GM18505 (cell line): ENCODE data around the gene ANAPC7.
"Not testable (repeated sequence)": the region's sequence is repeated elsewhere in the genome, so short reads cannot be mapped to it uniquely, and the experiment has no call there.

Experiments
- ATAC-seq: cut with Tn5 transposase; IDR thresholded peaks from one replicate; pipeline ENCODE4 v1.9.1; 2021; ENCODE audit not compliant: unreplicated experiment
- POLR2A ChIP-seq: IDR thresholded peaks from 4 replicates; pipeline ENCODE4 v1.6.1; 2011; ENCODE audit warnings: borderline replicate concordance; ENCODE audit not compliant: insufficient read depth, insufficient read length; ENCODE audit errors: extremely low read depth

Gene ANAPC7

DNA sequence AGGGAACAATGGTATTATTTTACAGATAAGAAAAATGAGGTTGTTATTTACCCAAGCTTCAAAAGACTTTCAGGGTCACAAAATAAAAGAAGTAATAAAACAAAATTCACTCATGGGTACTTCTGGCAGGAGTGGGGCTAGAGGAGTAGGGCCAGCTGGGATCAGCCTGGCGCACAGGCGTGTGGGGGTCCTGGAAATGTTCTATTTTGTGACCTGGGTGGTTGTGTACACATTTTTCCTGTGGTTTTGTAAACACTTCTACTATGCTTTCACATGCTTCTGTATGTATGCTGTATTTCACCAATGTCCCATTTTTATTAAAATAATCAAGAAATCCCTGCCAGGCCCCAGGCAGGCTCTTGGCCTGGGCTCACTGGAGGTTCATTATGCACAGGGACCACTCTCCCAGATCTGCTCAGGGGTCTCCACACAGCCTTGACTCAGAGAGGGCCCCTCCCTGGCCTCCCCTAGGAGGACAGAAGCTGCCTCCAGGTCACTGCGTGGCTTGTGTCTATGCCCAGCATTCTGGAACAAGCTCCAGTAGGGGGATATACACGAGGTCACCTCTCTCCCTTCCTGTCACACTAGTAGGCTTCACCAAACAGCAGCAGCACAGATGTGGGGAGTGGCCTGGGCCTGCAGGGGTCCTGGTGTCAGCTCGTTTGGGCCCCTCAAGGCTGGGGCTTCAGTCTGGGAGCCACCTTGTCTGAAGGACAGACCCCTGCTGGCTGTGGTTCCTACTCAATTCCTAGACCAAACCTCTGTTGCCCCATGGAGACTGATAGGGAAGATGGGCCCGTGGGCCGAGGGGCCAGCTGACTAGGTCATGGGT lies 37.8 kb downstream of the ANAPC7 start:
- TF ChIP-seq POLR2A, result no peak

DNA sequence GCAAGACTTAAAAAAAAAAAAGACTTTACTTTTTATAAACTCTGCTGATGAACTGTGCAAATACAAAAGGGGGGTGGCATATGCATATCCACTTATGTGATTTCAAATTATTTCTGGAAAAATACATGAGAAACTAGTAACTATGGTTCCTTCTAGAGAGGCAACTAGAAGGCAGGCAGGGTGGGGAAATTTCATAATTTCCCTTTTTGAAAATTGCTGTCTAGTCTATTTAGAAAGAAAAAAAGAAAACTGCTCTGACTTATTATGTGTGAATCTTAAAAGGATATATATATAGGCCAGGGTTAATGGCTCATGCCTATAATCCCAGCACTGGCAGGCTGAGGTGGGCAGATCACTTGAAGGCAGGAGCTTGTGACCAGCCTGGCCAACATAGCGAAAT lies 42.3 kb downstream of the ANAPC7 start:
- ATAC-seq, result no peak
- TF ChIP-seq POLR2A, result no peak

More for the DNA sequence above, 37.8 kb downstream of the ANAPC7 start:
- no peak for ATAC-seq

DNA sequence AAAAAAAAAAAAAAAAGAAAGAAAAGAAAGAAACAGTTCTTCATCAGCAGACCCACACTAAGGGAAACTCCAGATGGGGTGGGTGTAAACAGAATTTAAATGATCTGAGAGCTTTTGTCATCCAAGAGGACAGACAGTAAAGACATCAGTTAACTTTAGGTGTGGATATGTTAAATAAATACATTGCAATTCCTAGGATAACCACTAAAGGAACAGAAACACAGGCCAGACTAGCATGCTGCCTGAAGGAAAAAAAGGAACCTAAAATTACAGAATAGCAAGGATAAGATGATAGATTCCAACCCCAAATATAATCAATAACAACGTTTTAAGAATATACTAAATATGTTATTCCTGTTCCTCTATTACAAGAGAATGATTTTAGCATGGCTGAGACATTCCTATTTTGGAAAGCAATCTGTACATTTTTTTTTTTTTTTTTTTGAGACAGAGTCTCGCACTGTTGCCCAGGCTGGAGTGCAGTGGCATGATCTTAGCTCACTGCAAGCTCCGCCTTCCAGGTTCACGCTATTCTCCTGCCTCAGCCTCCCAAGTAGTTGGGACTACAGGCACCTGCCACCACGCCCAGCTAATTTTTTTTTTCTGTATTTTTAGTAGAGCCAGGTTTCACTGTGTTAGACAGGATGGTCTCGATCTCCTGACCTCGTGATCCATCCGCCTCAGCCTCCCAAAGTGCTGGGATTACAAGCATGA lies 45.0 kb downstream of the ANAPC7 start:
- not testable (repeated sequence) for ATAC-seq

DNA sequence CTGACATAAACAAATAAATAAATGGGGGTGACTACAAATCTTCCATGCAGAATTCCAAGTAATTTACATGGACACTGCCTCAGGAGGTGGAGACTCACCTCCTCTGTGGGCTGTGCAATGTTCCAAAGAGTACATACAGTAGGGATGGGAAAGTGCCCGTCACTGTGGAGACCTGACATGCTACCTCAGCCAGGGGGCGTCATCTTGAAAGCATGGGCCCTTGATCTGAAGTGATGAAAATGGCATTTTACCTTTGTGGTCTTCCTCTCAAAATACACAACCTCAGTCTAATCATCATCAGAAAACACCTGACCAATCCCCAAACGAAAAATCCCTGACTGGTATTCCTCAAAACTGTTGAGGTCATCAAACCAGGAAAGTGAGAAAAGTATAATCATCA lies 48.4 kb downstream of the ANAPC7 start:
- no peak for ATAC-seq
- no peak for TF ChIP-seq POLR2A

DNA sequence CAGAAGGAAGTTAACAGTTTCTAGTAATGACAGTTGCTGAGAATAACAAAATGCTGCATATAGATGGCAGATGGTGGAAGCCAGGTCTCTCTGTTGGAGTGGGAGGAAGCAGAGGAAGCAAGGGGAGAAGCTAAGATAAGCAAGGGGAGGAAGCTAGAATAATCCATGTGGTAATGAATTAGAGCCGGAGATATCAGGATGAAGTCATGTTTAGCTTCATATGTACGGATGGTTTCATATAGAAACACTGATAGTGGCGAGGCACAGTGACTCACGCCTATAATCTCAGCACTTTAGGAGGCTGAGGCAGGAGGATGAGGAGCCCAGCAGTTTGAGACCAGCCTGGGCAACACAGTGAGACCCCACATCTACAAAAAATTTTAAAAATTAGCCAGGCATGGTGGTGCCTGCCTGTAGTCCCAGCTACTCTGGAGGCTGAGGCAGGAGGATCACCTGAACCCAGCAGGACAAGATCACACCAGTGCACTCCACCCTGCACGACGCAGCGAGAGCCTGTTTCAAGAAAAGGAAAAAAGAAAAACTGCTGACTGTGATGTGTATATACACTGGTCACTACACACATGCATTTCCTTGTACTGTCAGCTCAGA lies 49.2 kb downstream of the ANAPC7 start:
- TF ChIP-seq POLR2A, result no peak
- no peak for ATAC-seq

DNA sequence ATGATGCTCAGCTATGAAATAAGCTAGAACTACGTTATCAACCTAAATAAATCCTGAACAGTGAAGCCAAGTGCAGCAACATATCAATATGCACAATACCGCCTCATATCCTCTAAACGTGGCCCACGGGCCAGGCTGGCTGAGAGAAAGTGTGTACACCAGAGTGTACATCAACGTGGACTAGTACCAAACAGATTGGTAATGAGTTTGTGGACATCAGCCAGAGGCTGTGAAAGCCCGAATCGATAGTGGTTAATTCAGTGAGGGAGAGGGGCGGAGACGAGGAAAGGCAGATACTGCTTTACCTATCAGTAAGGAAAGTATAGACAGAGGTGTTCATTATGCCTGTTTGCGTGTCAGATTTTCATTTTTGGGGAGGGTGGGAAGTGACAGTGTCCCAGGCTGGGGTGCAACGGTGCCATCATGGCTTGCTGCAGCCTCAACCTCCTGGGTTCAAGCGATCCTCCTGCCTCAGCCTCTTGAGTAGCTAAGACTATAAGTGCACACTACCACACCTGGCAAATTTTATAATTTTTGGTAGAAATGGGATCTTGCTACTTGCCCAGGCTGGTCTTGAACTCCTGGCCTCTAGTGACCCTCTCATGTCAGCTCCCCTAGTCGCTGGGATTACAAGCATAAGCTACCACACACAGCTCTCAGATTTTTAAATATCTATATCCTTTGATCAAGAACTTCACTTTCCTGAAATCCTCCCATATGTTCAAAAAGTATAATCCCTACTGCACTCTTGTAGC lies 50.1 kb downstream of the ANAPC7 start:
- no peak for ATAC-seq
- no peak for TF ChIP-seq POLR2A

DNA sequence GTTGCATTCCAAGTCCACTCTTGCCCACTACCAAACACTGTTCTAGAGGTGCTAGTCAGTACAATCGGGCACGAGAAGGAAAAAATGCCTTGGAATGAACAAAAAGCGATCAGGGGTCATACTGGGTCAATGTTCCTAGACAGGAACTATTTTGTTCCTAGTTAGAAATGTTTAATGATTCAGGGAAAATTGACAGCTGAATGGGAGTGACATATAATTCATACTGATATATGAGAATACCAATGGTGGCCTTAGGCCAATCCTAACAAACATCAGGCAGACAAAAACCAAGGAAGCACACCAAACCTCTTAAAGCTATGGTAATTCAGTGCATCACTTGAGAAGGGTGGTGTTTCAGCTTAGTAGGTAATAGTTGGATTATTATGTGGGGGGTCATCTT lies 51.1 kb downstream of the ANAPC7 start:
- no peak for TF ChIP-seq POLR2A
- ATAC-seq, result no peak

DNA sequence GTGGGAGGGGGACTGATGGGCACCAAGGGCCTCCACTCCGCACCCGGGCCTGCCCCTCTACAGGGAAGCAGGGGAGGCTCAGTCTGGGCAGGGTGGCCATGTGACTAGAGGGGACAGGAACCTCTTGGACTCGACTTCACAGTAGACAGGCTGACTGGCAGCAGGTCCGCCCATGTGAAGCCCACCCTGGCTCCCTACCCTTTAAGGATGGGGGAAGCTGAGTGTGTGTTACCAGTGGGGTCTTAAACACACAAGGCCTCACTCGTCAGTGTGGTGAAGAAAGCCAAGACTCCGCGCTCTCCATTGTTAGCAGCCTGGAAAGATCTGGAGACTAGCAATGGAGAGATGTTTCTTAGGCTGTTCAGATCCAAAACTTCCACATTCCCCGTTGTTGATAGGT lies 52.4 kb downstream of the ANAPC7 start:
- peak; percentile 7 for TF ChIP-seq POLR2A
- no peak for ATAC-seq

DNA sequence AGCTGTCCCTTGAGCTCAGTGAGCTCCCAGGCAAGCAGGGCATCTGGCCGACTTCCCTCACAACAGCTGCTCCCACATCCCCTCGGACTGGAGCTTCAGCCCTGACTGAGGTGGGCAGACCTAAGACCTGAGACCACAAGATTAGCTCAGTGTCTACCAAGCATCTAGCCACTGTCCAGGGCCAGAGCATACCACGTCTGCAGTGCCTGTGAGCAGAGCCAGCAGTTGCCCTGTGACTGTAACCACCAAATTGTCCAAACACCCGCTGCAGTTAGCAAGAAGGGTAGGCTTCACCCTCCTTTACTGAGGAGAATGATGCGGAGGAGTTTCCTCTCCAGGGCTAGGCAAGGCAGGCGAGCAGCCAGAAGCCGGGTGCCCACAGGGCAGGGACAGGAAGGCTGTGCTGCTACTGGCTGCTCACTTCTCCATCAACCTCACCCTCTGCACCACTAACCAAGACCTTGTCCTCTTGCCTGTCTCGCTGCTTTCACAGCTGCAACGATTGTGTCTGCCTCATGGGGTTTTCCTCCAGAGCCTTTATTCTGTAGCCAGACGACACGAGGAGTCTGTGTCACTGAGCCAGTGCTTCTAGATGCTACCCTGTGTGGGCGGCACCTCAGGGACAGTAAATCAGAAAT lies 53.9 kb downstream of the ANAPC7 start:
- no peak for ATAC-seq
- peak; percentile 31 for TF ChIP-seq POLR2A

DNA sequence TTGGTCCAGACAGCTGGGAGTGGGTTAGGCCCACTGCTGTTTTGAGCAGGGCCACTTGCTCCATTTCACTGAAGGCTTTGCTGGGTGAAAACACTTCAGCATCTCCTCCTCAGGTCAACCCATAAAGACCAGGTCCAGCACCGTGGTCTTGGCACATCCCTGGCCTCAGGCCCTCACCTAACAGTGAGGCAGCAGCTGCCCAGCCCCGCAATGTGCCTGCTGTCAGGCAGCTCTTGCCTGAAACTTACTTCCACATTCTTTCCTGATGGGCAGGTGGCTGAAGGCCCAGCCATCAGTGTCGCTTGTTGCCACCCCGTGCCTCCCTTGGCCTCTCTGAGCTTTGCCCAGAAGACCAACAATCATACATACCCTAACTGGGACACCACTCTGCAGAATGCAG lies 54.4 kb downstream of the ANAPC7 start:
- TF ChIP-seq POLR2A, result no peak
- ATAC-seq, result no peak

DNA sequence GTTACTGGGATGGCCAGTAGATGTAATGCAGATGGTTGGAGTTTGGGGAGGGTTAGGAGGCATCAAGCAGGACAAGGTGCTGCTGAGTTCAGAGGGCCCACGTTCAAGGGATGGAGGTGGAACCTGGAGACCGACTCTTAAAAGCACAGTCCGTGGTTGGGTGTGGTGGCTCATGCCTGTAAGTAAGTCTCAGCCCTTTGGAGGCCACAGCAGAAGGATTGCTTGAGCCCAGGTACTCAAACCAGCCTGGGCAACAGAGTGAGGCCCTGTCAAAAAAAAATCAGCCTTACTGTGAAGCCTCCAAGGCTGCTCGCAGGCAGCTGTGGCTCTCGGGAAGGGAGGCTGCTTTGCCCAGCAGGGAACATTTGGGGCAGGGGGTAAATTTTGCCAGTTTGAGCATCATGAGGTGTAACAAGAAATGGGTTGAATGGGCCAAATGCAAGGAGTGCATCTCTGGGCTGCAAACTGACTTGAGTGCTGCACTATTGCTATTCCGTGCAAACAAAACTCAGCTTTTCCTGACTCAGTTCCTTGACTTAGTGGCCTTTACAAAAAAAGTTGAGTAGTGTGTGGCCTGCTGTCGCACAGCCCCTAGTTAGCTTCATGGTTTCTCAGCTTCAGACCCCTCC lies 55.0 kb downstream of the ANAPC7 start:
- no peak for ATAC-seq
- no peak for TF ChIP-seq POLR2A

DNA sequence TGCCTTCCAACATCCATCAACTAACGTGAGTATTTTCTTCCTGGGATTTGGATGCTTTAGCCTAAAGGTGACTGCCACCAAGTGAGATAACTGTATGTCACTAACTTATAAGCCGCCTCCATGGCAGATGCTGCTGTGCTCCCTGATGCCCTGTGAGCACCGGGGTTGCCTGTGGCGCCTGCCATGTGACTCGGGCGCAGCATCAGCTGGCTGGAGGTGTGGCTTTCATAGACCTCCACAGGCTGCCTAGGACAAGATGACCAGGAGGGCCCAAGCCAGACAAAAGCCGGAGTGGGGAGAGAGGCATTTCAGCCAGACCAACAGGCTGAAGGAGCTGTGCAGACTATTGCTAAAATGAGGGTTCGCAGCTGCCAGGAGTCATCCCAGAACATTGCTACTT lies 55.7 kb downstream of the ANAPC7 start:
- TF ChIP-seq POLR2A, result no peak
- no peak for ATAC-seq
